SK-N-MC (cell line): ENCODE data around the gene VSTM4.

Experiments used
- EZH2 ChIP-seq: fragments of 200-600 bp; sonication (generic); IDR thresholded peaks from one replicate; pipeline ENCODE4 v1.6.1; 2017; ENCODE audit warnings: antibody characterized with exemption
- FOXP2 ChIP-seq: optimal IDR thresholded peaks from 2 replicates; pipeline ENCODE3; 2011; ENCODE audit warnings: mild to moderate bottlenecking, moderate library complexity; ENCODE audit not compliant: insufficient read depth; ENCODE audit errors: extremely low read length, control extremely low read depth
- POLR2AphosphoS5 ChIP-seq: IDR thresholded peaks from 2 replicates; pipeline ENCODE4 v1.6.1; 2012; ENCODE audit warnings: mild to moderate bottlenecking, low read depth, low read length, borderline replicate concordance

GRCh38 chr10:49068672-49069217 lies 46.6 kb downstream of the VSTM4 start:
- TF ChIP-seq EZH2 (no peak), POLR2AphosphoS5 (no peak), FOXP2 (no peak)
